Stimulated activated CD8-positive, alpha-beta memory T cell treated with anti-CD3 and anti-CD28 coated beads, Interleukin-4, amount 100 ng/mL, for 4 hours (primary cell): ENCODE measurements around the gene DEXI.
"Not testable (repeated sequence)": the region's sequence is repeated elsewhere in the genome, so short reads cannot be mapped to it uniquely, and the experiment has no call there.

ENCODE experiments used
- DNase-seq, 2 donors: peaks; one replicate each; pipeline ENCODE4 v3.0.0-alpha.2; 2020; ENCODE audit warnings: low read depth in 2 of 2, low spot score in 1 of 2

DEXI gene

DNA sequence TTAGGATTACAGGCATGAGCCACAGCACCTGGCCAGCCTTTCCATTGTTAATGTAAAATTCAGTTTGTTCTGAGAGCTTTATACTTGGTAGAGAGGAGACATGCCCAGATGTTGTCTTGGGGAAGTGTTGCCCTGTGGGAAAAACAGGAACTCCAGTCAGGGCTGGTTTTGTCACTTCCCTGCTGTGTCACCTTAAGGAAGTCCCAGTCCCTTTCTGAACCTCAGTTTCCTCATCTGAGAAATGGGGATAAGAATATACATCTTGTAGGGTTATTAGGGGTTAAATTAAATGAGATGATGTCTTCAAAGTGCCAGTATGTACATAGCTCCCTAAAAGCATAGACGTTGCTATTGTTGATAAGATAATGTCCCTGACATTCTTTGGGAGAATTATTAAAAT lies 27.3 kb upstream of the DEXI start:
- DNase-seq: no peak

DNA sequence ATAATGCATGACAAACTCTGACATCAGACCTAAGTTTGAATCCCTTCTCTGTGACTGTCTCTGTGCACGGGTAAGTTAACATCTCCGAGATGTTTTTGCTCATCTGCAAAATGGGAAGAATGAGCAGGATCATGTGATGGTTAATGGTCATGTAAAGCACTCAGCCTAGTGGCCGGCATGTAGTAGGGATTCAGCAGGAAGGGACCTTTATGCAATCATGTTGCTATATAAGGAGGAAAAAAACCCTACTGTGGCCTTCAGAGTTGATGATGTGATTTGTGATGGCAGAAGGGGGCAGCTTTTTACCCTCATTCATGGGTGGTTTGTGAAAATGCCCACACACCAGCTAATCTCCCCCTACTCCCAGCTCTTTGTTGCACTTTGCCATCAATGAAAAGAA lies 26.2 kb upstream of the DEXI start:
- no peak for DNase-seq

DNA sequence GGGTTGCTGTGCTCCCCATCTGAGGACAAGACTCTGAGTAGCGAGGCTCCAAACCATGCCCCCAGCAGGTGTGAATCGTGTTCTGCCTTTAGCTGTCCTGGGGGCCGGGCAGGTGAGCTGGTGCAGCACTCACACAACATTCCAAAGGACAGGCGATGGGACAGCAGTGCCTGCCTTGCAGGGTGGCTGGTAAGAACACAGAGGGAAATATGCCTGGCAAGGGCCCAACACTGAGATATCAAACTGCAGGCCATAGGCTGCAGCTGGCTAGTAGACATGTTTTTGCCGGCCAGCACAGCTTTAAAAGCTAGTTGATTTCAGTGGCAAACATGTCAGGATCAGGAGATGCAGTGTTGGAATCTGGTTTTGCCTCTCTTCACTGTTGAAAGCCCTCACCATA lies 25.7 kb upstream of the DEXI start:
- DNase-seq: no peak

DNA sequence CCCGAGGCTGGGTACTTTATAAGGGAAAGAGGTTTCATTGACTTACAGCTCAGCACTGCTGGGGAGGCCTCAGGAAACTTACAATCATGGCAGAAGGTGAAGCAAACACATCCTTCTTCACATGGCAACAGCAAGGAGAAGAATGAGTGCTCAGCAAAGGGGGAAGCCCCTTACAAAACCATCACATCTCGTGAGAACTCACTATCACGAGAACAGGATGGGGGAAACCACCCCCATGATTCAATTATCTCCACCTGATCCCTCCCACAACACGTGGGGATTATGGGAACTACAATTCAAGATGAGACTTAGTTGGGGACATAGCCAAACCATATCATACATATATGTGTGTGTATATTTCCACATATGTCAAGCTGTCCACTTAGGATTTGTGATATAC lies 24.3 kb upstream of the DEXI start:
- not testable (repeated sequence) for DNase-seq

DNA sequence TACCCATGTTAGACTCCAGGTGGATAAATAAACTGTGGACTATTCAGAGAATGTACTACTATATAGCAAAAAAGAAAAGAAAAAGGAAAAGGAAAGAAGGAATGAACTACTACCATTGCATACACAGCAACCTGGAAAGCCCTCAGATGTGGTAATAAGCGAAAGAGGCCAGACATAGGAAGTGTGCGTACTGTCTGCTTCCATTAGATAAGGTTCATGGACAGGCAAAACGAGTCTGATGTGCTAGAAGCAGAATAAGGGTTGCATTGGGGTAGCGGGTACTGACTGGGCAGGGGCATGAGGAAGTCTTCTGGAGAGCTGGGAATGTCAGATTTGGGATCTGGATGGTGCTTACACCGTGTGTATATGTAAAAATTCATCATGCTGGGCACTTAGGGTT lies 23.9 kb upstream of the DEXI start:
- DNase-seq: no peak

DNA sequence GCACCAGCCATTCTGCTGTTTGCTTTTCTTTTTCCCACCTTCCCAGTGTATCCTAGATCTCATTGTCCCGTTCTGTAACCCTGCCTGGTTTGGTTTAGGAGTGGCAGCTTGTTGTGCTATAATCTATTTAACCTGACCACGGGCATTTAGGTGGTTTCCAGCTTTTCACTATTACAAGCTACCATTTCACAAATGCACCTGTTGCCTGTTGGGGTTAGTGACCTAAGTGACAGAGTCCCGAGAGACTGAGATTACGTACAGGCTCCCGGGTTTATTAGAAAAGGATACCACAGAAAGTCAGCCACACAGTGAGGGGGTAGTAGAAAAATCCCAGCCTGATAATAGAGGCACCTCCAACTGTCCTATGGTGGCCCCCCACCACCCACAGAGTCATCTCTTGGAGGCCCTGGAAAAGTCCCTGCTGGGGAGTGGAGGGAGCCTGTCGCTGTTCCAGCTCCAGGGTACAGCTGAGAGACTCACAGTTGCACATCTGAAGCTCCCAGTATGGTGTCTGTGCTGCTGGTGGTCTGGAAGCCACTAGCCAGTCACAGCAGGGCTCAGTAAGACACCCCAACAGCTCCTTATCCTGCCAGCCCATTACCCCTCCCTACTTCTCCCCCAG lies 23.3 kb upstream of the DEXI start:
- no peak for DNase-seq

DNA sequence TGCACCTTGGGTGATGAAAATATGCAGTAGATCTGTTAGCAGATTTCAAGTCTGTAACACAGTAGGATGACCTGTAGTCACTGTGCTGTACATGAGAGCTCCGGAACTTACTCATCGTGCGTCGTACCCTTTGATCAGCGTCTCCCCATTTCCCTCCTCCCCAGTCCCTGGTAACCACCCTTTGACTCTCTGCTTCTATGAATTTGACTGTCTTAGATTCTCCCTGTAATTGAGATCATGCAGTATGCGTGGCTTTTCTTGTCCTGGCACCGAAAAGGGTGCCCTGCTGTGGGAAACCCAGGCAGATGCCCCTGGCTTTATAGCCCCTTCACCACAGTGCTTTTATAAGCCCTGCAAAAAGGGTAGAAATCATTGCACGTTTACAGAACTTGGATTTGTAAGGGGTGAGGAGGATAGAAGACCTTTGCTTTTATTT lies 22.6 kb upstream of the DEXI start:
- no peak for DNase-seq

DNA sequence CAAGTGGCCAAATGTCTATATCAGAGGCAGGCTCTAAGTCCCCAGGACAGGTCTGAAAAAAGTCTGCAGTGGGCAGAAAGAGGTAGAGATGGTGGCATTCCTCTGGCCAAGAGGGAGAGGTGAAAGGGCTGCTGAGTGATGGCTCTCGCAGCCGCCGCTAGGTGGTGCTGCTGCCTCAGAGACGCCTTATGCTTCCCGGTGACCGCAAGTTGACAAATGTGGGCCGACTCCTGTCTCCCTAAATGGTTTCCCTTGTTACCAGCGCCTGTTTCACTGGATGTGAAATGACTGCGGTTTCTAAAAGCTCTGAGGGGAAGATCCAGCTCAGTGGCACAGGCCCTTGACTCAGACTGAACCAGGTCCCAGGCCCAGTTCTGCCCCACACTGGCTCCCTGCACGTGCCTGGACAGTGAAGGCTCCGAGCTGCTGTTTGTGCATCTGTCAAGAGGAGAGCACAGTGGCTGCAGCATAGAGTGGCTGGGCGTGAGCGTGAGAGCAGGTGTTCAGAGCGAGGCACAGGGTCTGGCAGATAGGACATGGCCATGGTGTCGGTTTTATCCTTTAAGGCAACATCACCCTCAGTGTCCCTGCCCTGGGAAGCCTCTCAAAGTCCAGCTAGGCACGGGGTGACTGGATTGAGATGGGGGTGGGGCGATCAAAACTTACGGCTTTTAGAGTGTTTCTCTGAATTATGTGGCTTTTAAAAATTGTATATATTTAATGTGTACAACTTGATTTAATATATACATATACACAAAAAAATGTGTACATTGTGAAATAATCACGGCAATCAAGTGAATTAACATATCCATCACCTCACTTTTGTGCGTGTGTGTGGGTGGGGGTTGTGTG lies 22.0 kb upstream of the DEXI start:
- peak; percentile 54 to 71 for DNase-seq

DNA sequence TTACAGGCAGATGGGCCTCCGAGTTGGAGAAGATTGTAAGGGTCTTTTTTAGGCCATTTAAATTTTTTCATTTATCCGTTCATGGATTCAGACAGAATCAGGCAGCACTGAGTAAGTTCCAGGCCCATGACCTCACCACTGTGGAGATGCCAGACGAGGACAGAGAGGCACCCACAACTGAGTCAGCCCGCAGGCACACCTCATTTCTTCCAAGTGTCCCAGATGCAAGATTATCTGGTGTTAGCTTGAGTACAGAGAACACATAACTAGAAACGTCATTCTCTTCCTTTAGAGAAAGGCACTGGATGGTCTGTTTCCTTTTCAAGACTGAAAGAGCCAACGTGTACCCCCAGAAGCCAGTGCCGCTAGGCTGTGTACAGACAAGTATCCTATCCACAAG lies 19.0 kb upstream of the DEXI start:
- DNase-seq: no peak

DNA sequence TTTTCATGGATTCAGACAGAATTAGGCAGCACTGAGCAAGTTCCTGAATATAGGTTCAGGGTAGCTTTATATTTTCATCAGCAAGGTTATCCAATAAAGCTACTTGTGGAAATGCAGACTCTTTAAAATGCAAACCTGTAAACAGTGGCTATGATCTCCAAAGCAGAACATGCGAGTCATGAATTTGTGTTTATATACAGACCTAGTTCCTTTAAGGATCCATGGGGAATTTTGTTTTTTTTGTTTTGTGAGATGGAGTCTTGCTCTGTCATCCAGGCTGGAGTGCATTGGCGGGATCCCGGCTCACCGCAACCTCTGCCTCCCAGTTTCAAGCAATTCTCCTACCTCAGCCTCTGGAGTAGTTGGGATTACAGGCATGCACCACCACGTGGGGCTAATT lies 16.9 kb upstream of the DEXI start:
- no peak for DNase-seq

DNA sequence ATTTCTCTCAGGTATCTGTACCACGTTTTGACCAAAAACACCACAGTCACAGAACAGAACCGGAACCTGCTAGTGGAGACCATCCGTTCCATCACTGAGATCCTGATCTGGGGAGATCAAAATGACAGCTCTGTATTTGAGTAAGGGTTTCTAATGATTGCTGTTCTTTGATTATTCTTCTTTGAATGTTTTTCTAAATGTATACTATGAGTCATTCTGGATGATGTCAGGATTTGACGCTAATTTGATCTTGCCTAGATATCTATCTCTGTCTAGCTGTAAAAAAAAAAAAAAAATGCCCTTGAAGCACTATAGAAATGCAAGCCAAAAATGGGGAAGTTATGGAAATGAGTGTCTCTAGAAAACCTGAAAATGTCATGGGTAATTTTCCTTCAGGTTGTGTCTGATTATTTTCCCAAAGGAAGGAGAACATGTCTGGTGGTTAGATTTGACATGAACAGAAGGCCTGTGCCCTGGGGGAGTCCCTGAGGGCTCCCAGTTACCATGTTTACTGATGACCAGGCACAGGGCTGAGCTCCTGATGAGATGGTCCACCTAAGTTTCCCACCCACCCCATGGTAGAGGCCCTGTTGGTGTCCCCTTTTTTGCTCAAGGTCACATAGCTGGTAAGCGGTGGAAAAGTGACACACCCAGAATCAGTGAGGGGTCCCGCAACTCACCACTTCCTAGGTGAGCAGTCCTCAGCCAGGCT lies 15.7 kb upstream of the DEXI start:
- DNase-seq: no peak

DNA sequence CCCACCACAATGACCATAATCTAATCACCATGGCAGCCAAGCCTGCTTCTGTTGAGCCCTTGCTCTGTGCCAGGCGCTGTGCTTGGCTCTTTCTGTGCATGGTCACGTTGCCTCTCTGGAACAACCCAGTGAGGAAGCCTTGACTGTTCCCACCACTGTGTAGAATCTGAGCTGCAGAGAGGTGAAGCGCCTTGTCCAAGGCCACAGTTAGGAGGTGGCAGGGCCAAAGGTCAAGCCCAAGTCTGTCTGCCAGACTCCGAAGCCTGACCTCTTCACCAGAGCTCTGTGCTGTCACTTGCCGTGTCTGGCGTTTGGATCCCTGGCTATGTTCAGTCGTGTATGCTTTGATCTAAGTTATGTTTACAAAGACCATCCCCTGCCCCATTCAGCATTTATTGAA lies 12.6 kb upstream of the DEXI start:
- DNase-seq: no peak

DNA sequence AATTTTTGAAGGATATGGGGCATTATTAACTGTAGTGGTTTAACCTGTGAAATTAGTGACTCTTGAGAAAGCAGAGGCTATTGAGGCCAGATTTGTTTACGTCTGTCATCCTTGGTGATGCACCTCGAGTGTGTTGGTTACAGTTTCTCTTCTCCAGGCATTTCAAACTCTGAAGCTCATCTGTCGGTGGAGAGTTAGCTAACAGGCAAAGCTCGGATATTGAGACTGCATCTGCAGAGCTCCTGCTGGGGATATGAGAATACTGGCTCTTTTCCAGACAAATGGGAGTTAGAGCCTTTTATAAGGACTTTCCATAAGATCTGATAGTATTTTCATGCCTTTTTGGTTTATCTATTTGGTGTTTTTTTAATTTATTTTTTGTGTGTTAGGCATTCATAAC lies 8.8 kb upstream of the DEXI start:
- no peak for DNase-seq

DNA sequence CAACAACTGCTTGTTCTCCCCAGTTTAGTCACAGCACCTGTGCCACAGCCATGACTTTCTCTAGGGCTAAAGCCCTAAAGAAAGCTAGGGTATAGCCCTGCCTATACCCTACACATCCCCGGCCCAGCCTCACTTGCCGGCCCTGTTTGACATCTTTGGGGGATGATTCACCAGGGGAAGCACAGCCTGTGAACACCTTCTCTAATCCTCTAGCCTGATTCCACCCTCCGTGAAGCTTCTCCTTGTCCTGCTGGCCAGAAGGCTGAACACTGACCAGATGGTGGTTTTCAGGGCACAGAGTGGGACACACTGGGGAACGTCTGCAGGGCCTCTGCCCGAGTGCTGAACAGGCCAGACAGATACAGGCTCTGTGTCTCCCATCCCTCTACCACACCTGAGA lies 8.1 kb upstream of the DEXI start:
- no peak for DNase-seq

DNA sequence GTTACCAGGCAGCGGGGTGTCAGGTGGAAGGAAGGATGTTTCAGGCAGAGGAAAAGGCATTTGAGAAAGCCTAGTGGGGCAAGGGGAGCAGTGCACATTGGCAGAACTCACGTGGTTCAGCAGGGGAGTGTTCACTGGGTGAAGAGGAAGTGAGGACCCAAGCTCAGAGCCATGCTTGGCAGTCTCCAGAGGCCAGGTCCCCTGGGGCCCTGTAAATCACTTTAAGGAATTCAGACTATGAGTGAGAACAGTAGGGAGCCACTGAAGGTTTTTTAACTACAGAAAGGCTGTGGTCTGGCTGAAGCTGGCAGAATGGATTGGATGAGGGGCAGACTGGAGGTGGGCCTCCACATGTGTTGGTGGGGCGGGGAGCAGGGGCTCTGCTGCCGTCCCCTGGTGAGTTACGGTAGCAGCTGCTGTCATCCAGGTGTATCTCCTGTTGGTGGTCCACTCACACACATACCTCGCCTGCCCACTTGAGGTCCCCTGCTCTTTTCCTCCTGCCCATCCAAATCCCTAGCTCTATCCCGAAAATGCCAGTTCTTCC lies 7.2 kb upstream of the DEXI start:
- no peak for DNase-seq

DNA sequence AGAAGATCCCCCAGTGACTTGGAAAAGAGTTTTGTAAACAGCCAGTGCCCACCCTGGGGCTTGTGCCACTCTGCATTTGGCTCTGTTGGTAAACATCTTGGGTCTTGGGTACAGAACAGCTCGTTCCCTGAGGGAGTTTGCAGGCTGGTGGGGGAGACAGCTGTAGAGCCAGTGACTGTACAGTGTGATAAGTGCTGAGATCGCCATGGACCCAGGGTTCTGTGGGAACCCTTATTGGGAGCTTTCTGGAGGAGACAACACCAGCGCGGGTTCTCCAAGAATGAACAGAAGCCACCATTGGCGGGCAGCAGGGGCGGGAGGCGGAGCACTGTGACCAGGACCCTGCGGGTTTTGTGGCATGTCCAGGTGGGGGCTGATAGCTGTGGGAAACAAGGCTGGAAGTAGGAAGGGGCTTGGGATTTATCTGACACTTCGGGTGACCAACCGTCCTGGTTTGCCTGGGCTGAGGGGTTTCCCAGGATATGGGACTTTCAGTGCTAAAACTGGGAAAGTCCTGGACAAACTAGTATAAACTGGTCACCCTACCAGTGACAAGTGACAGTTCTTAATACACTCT lies 5.0 kb upstream of the DEXI start:
- DNase-seq: no peak

DNA sequence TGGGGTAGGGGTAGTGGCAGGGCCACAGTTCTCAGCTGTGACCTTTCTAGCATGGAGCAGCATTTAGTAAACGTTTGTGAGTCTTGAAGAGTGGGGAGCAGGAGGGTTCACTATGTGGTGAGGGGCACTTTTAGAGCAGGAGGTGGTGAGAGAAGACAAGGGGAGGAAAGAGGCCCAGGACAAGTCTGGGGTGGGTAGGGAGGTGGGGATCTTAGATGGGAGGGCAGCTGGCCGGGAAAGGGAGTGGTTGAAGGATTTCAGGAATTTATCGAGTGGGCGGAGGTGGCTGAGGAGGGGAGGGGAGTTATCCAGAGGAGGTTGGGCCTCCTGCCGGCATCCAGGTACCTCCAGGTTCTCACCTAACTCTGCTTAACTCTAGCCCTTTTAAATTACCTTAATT lies 4.0 kb upstream of the DEXI start:
- no peak for DNase-seq

DNA sequence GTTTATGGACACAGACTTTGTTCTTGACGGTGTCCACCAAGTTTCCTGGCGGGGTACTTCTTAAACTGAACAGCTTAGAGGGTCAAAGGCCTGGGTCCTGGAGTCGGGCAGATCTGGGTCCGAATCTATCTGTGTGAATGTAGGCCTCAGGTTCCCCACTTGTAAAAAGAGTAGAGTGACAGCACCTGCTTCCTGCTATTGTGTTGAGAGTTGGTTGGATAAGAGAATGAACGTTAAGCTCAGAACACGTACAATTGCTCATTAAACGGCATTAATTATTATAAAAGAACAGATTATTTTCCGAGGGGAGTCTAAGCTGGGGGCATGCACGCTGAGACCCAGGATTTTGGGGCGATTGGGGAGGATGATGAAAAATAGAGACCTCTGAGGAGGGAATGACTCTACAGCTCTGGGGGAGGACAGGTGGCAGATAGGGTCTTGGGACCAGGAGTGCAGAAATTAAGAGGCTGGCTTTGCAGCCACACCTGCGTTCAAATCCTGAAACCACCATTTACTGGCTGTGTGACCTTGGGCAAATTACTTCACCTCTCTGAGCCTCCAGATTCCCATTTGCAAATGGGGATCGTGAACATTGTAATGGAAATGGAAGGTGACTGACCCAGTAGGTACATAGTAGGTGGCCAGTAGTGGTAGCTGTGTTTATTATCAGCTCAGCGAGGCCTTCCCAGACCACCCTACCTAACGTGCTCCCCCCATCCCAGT lies 3.0 kb upstream of the DEXI start:
- DNase-seq: no peak

DNA sequence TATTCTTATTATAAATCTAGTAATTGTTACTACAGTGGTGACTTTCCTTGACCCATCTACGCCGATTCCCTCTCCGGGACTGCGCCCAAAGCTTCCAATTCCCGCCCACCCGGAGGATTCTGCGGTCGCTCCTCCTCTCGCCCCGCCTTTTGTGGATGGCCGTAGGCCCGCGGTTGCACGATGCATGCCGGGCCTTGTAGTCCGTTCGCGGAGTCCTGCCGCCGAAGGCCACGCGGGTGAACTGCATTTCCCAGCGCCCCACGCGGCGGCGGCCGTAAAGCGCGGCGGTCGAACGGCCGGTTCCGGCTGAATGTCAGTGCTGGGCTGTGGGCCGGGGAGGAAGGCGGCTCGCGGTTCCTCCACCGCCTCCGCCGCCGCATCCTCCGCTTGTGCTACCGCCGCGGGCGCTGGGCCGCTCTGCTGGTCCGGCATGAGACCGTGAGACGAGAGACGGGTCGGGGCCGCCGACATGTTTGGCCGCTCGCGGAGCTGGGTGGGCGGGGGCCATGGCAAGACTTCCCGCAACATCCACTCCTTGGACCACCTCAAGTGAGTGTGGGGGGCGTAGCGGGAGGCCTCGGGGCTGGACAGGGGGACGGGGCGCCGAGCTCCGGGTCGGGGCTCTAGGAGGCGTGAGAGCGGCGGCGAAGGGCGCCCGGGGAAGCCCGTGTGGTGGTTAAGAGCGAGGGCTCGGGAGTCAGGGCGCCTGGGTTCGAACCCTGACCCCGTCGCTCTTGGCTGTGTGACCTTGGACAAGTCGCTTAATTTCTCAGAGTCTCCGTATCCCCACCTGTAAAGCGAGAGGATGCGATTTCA lies 2.2 kb upstream of the DEXI start, which contains the start of gene CLEC16A:
TSS of gene CLEC16A (plus strand) at position 316 of the 816 bp plus-strand sequence. CDS start at position 470, 154 bp downstream.
- DNase-seq: peak; percentile 87 to 90

DNA sequence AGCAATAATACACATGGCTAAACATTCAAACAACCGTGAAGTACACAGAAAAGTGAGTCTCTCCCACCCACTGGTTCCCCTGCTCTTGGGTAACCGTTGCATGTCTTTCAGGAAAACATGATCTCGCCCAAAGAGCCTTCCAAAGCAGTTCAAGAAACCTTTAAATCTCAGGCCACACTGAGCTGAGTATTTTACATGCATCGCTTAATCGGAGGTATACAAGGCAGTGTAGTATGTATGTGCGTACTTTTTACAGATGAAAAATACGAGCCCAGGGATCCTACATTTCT lies 741 bp upstream of the DEXI start:
- DNase-seq: no peak
